Measurements from ENCODE around the gene CSF2RB. TPM values are rescaled to one million over a fixed set of nuclear protein-coding genes. Genes with fewer than 3 reads are reported as not detected.

The CSF2RB gene
- total RNA-seq, 1 donor from 2014 or later: not detected

DNA sequence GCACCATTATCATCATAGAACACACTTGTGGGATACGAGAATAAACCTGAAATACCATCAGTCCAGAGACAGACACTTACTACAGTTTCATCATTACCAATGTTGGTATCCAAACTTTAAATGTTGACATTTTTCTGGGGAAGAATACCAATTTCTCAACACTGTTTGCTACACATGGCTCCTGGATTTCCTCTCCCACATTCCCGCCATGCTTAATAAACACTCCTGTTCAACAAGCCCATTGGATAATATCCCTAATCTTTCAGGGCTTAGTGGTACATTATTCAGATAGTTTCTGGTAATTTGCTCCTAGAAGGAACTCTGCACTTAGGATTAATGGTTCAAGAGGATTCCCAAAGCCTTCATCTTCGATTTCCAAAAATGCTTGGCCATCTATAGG lies 48.2 kb downstream of the CSF2RB start:
- Histone ChIP-seq H3K27me3 (ENCODE audit: control insufficient read depth, insufficient read depth, low read length) (no peaks in the 10 kb centered on the region), H3K36me3 (ENCODE audit: control insufficient read depth, insufficient read depth, low read length) (no peaks in the 10 kb centered on the region), H3K4me3 (ENCODE audit: low read depth, low read length) (no peak overlapping the region)
- no peak for FAIRE-seq
- DNase-seq (ENCODE audit: low read depth): no peak
- TF ChIP-seq, protein P1, sequence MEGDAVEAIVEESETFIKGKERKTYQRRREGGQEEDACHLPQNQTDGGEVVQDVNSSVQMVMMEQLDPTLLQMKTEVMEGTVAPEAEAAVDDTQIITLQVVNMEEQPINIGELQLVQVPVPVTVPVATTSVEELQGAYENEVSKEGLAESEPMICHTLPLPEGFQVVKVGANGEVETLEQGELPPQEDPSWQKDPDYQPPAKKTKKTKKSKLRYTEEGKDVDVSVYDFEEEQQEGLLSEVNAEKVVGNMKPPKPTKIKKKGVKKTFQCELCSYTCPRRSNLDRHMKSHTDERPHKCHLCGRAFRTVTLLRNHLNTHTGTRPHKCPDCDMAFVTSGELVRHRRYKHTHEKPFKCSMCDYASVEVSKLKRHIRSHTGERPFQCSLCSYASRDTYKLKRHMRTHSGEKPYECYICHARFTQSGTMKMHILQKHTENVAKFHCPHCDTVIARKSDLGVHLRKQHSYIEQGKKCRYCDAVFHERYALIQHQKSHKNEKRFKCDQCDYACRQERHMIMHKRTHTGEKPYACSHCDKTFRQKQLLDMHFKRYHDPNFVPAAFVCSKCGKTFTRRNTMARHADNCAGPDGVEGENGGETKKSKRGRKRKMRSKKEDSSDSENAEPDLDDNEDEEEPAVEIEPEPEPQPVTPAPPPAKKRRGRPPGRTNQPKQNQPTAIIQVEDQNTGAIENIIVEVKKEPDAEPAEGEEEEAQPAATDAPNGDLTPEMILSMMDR (IDR thresholded peaks at IDR 0.05; ENCODE audit: insufficient read depth, low read length, severe bottlenecking): no peak

DNA sequence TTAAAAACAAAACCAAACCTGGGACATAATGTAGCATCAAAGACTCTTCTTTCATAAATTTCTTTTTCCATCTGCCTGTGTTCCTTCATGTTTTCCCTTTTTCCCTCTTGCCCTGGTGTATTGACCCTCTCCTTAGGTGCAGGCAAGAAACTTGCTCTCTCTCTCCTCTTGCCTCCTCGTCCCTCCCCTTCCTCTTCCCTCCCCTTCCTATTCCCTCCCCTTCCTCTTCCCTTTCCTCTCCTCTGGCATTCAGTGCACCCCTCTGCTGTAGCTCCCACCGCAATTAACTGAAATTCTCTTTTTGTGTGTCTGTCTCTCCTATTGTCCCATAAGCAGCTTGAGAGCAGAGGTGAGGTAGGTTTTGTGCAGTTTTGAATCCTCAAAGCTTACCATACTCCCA lies 49.9 kb downstream of the CSF2RB start:
- Histone ChIP-seq H3K27me3 (ENCODE audit: control insufficient read depth, insufficient read depth, low read length) (no peaks in the 10 kb centered on the region), H3K4me3 (ENCODE audit: low read depth, low read length) (no peak overlapping the region), H3K36me3 (ENCODE audit: control insufficient read depth, insufficient read depth, low read length) (no peaks in the 10 kb centered on the region)
- FAIRE-seq (no peak), DNase-seq (ENCODE audit: low read depth) (no peak)
- TF ChIP-seq, protein P1 (IDR thresholded peaks at IDR 0.05; ENCODE audit: insufficient read depth, low read length, severe bottlenecking): no peak

DNA sequence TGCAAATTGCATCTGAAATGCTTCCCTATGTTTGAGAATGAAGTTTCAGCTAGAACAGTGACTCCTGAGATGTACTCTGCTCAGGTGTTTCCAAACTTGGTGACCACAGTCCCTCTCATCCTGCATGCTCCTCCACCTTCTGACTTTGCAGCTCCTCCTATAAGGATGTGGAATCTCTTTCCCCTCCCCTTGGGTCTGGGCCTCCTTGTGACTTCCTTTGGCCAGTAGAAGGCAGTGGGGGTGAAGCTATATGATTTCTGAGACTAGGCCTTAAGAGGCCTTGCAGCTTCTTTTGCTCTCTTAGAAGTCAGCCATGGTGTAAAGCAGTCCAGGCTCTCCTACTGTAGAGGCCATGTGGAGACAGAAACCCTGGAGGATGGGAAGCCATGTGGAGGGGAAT lies 50.7 kb downstream of the CSF2RB start:
- Histone ChIP-seq H3K27me3 (ENCODE audit: control insufficient read depth, insufficient read depth, low read length) (no peaks in the 10 kb centered on the region), H3K4me3 (ENCODE audit: low read depth, low read length) (no peak overlapping the region), H3K36me3 (ENCODE audit: control insufficient read depth, insufficient read depth, low read length) (no peaks in the 10 kb centered on the region)
- FAIRE-seq (no peak), DNase-seq (ENCODE audit: low read depth) (no peak)
- TF ChIP-seq, protein P1 (IDR thresholded peaks at IDR 0.05; ENCODE audit: insufficient read depth, low read length, severe bottlenecking): no peak

DNA sequence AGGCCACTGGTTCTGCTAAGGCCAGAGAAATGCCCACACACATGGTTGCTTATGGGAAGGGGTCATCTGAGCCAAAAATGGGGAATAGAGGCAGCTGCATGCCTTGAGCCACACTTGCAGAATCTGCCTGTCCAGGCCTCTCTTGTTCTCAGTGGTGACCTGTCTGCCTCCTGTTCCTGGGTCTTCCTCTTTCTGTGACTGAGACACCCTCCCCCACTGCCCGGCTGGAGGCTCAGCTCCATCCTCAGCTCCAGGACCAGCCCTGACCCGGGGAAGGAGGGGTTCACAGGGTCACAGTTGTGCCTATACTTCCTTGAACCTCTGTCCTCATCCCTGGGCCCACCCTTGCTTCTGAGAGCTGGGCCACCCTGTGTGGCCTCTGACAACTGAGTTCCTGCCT lies 52.3 kb downstream of the CSF2RB start:
- H3K4me3 ChIP-seq (ENCODE audit: low read depth, low read length): no peak overlapping the region
- FAIRE-seq (no peak), DNase-seq (ENCODE audit: low read depth) (no peak)
- H3K27me3 ChIP-seq (ENCODE audit: control insufficient read depth, insufficient read depth, low read length): no peaks in the 10 kb centered on the region
- TF ChIP-seq, protein P1 (IDR thresholded peaks at IDR 0.05; ENCODE audit: insufficient read depth, low read length, severe bottlenecking): no peak
- no peaks in the 10 kb centered on the region for H3K36me3 ChIP-seq (ENCODE audit: control insufficient read depth, insufficient read depth, low read length)

DNA sequence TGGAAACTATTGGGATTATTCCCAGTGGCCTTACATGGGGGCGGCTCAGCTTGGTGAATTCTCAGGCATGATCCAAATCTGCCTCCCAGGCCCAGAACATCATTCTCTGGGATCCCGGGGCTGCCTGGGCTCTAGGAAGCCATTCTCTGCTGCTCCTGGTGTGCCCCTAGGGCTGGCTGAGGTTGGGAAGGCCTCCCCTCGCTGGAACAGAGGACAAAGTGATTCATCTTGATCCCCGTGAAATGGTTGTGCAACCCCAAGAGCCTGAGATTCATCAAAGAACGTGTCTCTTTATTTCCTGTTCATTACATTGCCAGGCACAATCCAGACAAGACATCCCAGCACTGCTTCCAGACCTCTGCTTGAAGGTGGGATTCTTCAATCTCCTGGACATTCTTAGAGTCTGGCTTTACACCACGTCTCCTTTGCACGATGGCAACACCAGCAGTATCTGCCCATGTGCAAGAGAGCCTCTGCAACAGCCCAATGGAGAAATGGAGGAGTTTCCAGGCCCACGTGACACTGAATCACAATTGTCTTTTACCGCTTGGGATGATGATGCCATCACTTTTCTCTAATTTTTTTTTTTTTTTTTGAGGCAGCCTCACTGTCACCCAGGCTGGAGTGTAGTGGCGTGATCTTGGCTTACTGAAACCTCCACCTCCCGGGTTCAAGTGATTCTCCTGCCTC lies 53.6 kb downstream of the CSF2RB start:
- no peak for FAIRE-seq
- no peaks in the 10 kb centered on the region for H3K27me3 ChIP-seq (ENCODE audit: control insufficient read depth, insufficient read depth, low read length)
- H3K36me3 ChIP-seq (ENCODE audit: control insufficient read depth, insufficient read depth, low read length): no peaks in the 10 kb centered on the region
- peak; percentile 27 for DNase-seq (ENCODE audit: low read depth)
- TF ChIP-seq, protein P1 (IDR thresholded peaks at IDR 0.05; ENCODE audit: insufficient read depth, low read length, severe bottlenecking): no peak
- no peak overlapping the region for H3K4me3 ChIP-seq (ENCODE audit: low read depth, low read length)
